Colonic mucosa (tissue), 4 donors: ENCODE data around the gene RPP21. TPM values are rescaled to one million over a fixed set of nuclear protein-coding genes. Genes with fewer than 3 reads are reported as not detected.

Experiments used
- DNase-seq: peaks from one replicate; pipeline ENCODE4 v3.0.0-alpha.2; 2020
- H3K27ac ChIP-seq: fragments of 200-600 bp; one replicate; pipeline ENCODE4 v1.8.0; 2021
- H3K27me3 ChIP-seq: fragments of 200-600 bp; one replicate; pipeline ENCODE4 v1.8.0; 2021
- H3K36me3 ChIP-seq: fragments of 200-600 bp; one replicate; pipeline ENCODE4 v1.8.0; 2021
- H3K4me1 ChIP-seq: fragments of 200-600 bp; one replicate; pipeline ENCODE4 v1.8.0; 2021; ENCODE audit warnings: mild to moderate bottlenecking
- H3K4me3 ChIP-seq: fragments of 200-600 bp; one replicate; pipeline ENCODE4 v1.8.0; 2021
- H3K9ac ChIP-seq, 2 donors: one replicate each; pipeline ENCODE4 v1.7.0; 2013; ENCODE audit warnings: control low read depth in 2 of 2, low read depth in 2 of 2, low read length in 2 of 2
- H3K9me3 ChIP-seq: fragments of 200-600 bp; one replicate; pipeline ENCODE4 v1.8.0; 2021
- intact Hi-C: fragments of 100-400 bp; cut with DNase I; formaldehyde crosslinking; loops from one replicate; pipeline ENCODE4 v1.14.1; 2022
- total RNA-seq, 2 donors: library from RNA; stranded (reverse); fragmentation: NEBNext Ultra II Directional in 1 of 2; extraction: Animal tissue kit (Norgen Biotek cat#: 25700) in 1 of 2; gene quantifications; one replicate each; pipeline ENCODE4 v1.2.1, GENCODE V29; 2021
- TF ChIP-seq, protein P1 (sequence below): fragments of 200-600 bp; IDR thresholded peaks from one replicate; pipeline ENCODE4 v1.8.0; 2022; ENCODE audit warnings: antibody characterized with exemption, mild to moderate bottlenecking
- donor health status: healthy.
- donor health status: DM: no; HTN: no; CAD: no.
- donor health status: DM: no; HTN: no; CAD: no.

RPP21 gene
- 10 to 100 TPM; 41.7 to 60.3 TPM for total RNA-seq

DNA sequence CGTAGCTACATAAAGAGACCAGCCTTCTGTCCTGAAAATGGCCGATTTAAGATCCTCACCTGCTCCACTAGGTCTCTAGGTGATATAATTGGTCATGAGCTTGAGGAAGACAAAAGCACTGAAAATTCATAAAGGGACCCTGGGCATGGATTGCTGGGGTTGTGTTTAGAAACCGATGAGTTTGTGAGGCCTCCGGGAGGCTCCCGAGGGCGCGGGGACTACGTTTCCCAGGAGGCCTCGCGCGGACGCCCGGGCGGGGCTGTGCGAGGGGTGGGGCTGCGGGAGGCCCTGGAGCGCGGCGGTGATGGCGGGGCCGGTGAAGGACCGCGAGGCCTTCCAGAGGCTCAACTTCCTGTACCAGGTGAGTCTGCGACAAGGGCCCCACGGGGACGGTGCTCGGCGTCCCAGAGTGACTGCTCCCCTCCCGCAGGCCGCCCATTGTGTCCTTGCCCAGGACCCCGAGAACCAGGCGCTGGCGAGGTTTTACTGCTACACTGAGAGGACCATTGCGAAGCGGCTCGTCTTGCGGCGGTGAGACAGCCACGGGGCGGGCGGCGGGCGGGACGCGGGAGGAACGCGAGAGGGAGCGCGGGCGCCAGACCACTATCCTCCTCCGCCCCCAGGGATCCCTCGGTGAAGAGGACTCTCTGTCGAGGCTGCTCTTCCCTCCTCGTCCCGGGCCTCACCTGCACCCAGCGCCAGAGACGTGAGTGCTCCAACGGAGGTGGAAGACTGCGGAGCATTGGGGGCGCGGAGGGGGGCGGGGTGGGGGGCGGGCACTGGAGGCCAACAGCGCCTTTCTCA lies at the start of gene RPP21:
RPP21 (plus strand) TSS at position 289 of the 804 bp plus-strand sequence; CDS start at position 305, 16 bp downstream.
- Histone ChIP-seq H3K36me3 (no peaks in the 10 kb centered on the region), H3K9ac (peak within 1 kb of the TSS; percentile 68 to 84), H3K9me3 (no peaks in the 10 kb centered on the region), H3K4me3 (peak within 1 kb of the TSS; percentile 82), H3K4me1 (peaks cover 5% of the 10 kb centered on the region), H3K27ac (peak within 1 kb of the TSS; percentile 80), H3K27me3 (no peaks in the 10 kb centered on the region)
- DNase-seq = peak; percentile 92
- intact Hi-C loops = no loop called here
- TF ChIP-seq, protein P1, sequence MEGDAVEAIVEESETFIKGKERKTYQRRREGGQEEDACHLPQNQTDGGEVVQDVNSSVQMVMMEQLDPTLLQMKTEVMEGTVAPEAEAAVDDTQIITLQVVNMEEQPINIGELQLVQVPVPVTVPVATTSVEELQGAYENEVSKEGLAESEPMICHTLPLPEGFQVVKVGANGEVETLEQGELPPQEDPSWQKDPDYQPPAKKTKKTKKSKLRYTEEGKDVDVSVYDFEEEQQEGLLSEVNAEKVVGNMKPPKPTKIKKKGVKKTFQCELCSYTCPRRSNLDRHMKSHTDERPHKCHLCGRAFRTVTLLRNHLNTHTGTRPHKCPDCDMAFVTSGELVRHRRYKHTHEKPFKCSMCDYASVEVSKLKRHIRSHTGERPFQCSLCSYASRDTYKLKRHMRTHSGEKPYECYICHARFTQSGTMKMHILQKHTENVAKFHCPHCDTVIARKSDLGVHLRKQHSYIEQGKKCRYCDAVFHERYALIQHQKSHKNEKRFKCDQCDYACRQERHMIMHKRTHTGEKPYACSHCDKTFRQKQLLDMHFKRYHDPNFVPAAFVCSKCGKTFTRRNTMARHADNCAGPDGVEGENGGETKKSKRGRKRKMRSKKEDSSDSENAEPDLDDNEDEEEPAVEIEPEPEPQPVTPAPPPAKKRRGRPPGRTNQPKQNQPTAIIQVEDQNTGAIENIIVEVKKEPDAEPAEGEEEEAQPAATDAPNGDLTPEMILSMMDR = no peak

DNA sequence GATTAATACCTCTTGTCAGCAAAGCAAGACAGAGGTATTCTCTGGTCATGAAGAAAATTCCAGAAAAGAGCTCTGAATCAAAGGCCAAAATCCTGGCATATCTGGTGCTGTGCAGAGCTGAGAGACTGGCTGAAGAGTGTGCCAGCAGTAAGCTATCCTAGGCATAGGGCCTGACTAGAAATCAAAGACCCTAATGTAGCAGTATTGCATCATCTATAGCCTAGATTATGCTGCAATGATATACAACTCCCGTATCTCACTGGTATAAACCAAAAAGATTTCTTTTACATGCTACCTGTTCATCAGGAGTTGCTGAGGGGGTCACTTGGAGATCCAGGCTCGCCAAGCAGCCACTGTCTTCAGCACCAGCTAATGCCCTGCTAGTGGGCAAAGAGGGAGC lies 49.1 kb upstream of the RPP21 start:
- no peak for DNase-seq
- no peaks in the 10 kb centered on the region for H3K36me3 ChIP-seq
- H3K9me3 ChIP-seq = no peaks in the 10 kb centered on the region
- no peak overlapping the region for H3K4me3 ChIP-seq
- H3K27ac ChIP-seq = no peak overlapping the region
- H3K4me1 ChIP-seq = no peaks in the 10 kb centered on the region
- H3K9ac ChIP-seq = no peak overlapping the region
- intact Hi-C loops = no loop called here
- no peaks in the 10 kb centered on the region for H3K27me3 ChIP-seq
- TF ChIP-seq, protein P1 = no peak

DNA sequence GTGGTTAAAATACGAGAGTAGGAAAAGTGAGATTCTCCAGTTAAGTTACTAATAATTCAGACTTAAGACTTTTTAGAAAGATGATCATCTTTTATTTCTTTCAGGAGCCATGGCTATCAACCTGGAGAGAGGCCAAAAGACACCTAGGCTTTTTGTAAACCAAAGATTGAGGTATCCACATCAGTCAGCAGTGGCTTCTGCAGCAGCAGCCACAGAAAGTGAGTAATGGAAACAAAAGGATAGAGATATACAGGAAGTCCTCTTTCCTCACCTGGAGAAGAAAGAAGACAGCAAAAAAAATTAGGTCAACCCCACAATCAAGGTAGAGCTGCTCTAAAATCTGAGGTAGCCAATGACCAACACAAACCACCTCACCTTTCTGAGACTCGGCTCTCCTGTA lies 41.0 kb upstream of the RPP21 start:
- Histone ChIP-seq H3K4me3 (no peak overlapping the region), H3K27ac (no peak overlapping the region), H3K4me1 (no peaks in the 10 kb centered on the region), H3K9me3 (no peaks in the 10 kb centered on the region), H3K9ac (no peak overlapping the region), H3K27me3 (no peaks in the 10 kb centered on the region), H3K36me3 (peaks cover 4% of the 10 kb centered on the region)
- no peak for DNase-seq
- TF ChIP-seq, protein P1 = no peak
- intact Hi-C loops = no loop called here

DNA sequence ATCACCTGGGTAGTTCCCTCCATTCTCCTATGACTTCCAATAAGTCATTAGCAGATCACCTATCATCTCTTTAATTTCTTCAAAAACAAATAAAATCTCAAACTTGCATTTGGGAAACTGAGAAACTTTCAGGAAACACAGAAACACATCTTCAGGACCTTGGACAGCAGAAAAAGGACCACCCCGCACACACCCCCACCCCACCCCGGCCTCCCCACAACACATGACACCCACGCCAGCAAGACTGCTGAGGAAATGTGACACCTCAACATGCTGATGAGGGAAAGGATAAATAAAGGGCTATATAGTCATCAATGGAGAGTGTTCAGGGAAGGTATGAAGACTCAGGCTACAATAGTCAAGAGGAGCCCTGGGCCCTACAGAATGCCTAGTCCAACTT lies 33.9 kb upstream of the RPP21 start:
- Histone ChIP-seq H3K4me1 (no peaks in the 10 kb centered on the region), H3K27ac (no peak overlapping the region), H3K36me3 (no peaks in the 10 kb centered on the region), H3K4me3 (no peak overlapping the region), H3K9me3 (no peaks in the 10 kb centered on the region), H3K27me3 (no peaks in the 10 kb centered on the region), H3K9ac (no peak overlapping the region)
- intact Hi-C loops = no loop called here
- TF ChIP-seq, protein P1 = no peak
- DNase-seq = no peak

DNA sequence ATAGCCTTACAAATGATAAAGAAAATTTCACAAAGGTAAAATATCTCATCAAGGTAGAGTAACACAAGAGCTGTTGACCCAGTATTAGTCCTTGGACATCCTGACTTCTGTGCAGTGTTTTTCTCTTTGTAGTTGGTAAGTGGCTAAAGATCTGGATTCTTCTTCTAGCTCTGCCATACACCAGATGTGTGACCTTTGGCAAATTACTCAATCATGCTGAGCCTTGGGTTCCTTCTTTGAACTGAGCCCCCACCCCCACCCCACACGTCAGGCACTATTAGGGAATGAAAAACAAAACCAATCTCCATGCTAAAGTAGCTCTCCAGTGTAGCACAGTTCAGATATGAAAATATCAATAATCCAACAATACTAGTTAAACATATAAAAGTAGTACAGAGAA lies 33.3 kb upstream of the RPP21 start:
- intact Hi-C loops = no loop called here
- no peak for DNase-seq

More for the DNA sequence above, 33.3 kb upstream of the RPP21 start:
- no peaks in the 10 kb centered on the region for H3K27me3 ChIP-seq
- no peak overlapping the region for H3K9ac ChIP-seq
- no peaks in the 10 kb centered on the region for H3K4me1 ChIP-seq
- TF ChIP-seq, protein P1 = no peak
- no peak overlapping the region for H3K4me3 ChIP-seq
- no peak overlapping the region for H3K27ac ChIP-seq
- H3K9me3 ChIP-seq = no peaks in the 10 kb centered on the region
- H3K36me3 ChIP-seq = no peaks in the 10 kb centered on the region
